Dermis blood vessel endothelial cell (primary cell): ENCODE measurements around the gene TWIST2. TPM values are rescaled to one million over a fixed set of nuclear protein-coding genes. Genes with fewer than 3 reads are reported as not detected.

Experiments used
- DNase-seq: peaks from one replicate; pipeline ENCODE4 v3.0.0; 2010
- total RNA-seq: library from RNA; depleted of rRNA; stranded (reverse); fragments of >200 nt; gene quantifications from 2 replicates; pipeline ENCODE4 v1.2.3, GENCODE V29; 2014

The TWIST2 gene
- total RNA-seq, 1 donor from 2014 or later = not detected

- DNase-seq = no peak
Observed at GRCh38 chr2:238922435-238922834, 74.5 kb downstream of the TWIST2 start.

- DNase-seq = no peak
Observed at GRCh38 chr2:238924032-238924431, 76.1 kb downstream of the TWIST2 start.

- no peak for DNase-seq
Observed at GRCh38 chr2:238924796-238925195, 76.9 kb downstream of the TWIST2 start.

GRCh38 chr2:238925281-238925680 lies 77.4 kb downstream of the TWIST2 start:
- no peak for DNase-seq

GRCh38 chr2:238925816-238926521 lies 78.1 kb downstream of the TWIST2 start:
- no peak for DNase-seq

- no peak for DNase-seq
Observed at GRCh38 chr2:238926761-238927611, 79.1 kb downstream of the TWIST2 start.

- DNase-seq = no peak
Observed at GRCh38 chr2:238927746-238928519, 80.0 kb downstream of the TWIST2 start.

GRCh38 chr2:238928520-238929241 lies 80.8 kb downstream of the TWIST2 start:
- no peak for DNase-seq

- DNase-seq = peak; percentile 33
Observed at GRCh38 chr2:238929242-238930081, 81.6 kb downstream of the TWIST2 start.

GRCh38 chr2:238930216-238930615 lies 82.3 kb downstream of the TWIST2 start:
- no peak for DNase-seq

GRCh38 chr2:238936162-238937052 lies 88.5 kb downstream of the TWIST2 start:
- DNase-seq = no peak

GRCh38 chr2:238938003-238938400 lies 90.1 kb downstream of the TWIST2 start:
- no peak for DNase-seq

- DNase-seq = no peak
Observed at GRCh38 chr2:238938401-238939055, 90.6 kb downstream of the TWIST2 start.

- DNase-seq = no peak
Observed at GRCh38 chr2:238939074-238939473, 91.2 kb downstream of the TWIST2 start.

- DNase-seq = no peak
Observed at GRCh38 chr2:238939521-238940403, 91.9 kb downstream of the TWIST2 start.

GRCh38 chr2:238940806-238941205 lies 92.9 kb downstream of the TWIST2 start:
- DNase-seq = no peak

- no peak for DNase-seq
Observed at GRCh38 chr2:238941262-238941792, 93.4 kb downstream of the TWIST2 start.

- DNase-seq = no peak
Observed at GRCh38 chr2:238942080-238942725, 94.3 kb downstream of the TWIST2 start.
